Ishikawa (cell line): Measurements from ENCODE around the gene SOS1.

Source experiments
- CEBPB ChIP-seq: IDR thresholded peaks from 2 replicates; pipeline ENCODE4 v1.6.1; 2012
- CREB1 ChIP-seq: IDR thresholded peaks from 2 replicates; pipeline ENCODE4 v1.6.1; 2012; ENCODE audit warnings: low read depth
- EGR1 ChIP-seq: IDR thresholded peaks from 2 replicates; pipeline ENCODE4 v1.6.1; 2012
- EP300 ChIP-seq: IDR thresholded peaks from 2 replicates; pipeline ENCODE4 v1.6.1; 2012; ENCODE audit warnings: borderline replicate concordance
- FOXM1 ChIP-seq: IDR thresholded peaks from 2 replicates; pipeline ENCODE4 v1.6.1; 2012; ENCODE audit warnings: low read depth, borderline replicate concordance
- MAX ChIP-seq: IDR thresholded peaks from 2 replicates; pipeline ENCODE4 v1.6.1; 2012
- NFIC ChIP-seq: IDR thresholded peaks from 2 replicates; pipeline ENCODE4 v1.6.1; 2012
- RAD21 ChIP-seq: IDR thresholded peaks from 2 replicates; pipeline ENCODE4 v1.6.1; 2012; ENCODE audit warnings: low read depth
- TAF1 ChIP-seq: IDR thresholded peaks from 2 replicates; pipeline ENCODE4 v1.6.1; 2012; ENCODE audit warnings: low read depth, mild to moderate bottlenecking
- TCF12 ChIP-seq: IDR thresholded peaks from 2 replicates; pipeline ENCODE4 v1.6.1; 2012; ENCODE audit warnings: low read depth
- TEAD4 ChIP-seq: IDR thresholded peaks from 2 replicates; pipeline ENCODE4 v1.6.1; 2012
- USF1 ChIP-seq: IDR thresholded peaks from 2 replicates; pipeline ENCODE4 v1.6.1; 2012
- YY1 ChIP-seq: IDR thresholded peaks from 2 replicates; pipeline ENCODE4 v1.6.1; 2012; ENCODE audit warnings: low read depth
- ZBTB7A ChIP-seq: IDR thresholded peaks from 2 replicates; pipeline ENCODE4 v1.6.1; 2012; ENCODE audit warnings: low read depth
- TF ChIP-seq, protein P1 (sequence below): IDR thresholded peaks from 2 replicates; pipeline ENCODE4 v1.6.1; 2012; ENCODE audit warnings: low read depth, mild to moderate bottlenecking

The SOS1 gene

DNA sequence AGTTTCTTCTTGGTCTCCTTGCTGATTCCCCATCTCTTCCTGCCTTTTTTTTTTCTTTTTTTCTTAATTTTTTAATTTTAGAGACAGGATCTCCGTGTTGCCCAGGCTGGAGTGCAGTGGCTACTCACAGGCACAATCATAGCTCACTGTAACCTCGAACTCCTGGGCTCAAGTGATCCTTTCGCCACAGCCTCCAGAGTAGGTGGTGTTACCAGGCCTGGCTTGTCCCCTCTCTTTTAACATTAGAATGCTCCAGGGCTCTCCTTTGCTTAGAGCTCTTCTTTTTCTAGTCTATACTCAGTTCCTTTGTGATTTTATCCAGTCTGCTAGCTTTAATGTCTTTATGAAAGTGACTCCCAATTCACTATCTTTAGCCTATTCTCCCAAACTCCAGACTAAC is 141.9 kb downstream of the SOS1 start:
- no peak for TF ChIP-seq TCF12

GRCh38 chr2:38978296-38978903 is 142.5 kb downstream of the SOS1 start:
- TF ChIP-seq FOXM1, result no peak
- TF ChIP-seq USF1, result no peak
- no peak for TF ChIP-seq CEBPB
- no peak for TF ChIP-seq EGR1
- TF ChIP-seq NFIC, result no peak
- TF ChIP-seq, protein P1, sequence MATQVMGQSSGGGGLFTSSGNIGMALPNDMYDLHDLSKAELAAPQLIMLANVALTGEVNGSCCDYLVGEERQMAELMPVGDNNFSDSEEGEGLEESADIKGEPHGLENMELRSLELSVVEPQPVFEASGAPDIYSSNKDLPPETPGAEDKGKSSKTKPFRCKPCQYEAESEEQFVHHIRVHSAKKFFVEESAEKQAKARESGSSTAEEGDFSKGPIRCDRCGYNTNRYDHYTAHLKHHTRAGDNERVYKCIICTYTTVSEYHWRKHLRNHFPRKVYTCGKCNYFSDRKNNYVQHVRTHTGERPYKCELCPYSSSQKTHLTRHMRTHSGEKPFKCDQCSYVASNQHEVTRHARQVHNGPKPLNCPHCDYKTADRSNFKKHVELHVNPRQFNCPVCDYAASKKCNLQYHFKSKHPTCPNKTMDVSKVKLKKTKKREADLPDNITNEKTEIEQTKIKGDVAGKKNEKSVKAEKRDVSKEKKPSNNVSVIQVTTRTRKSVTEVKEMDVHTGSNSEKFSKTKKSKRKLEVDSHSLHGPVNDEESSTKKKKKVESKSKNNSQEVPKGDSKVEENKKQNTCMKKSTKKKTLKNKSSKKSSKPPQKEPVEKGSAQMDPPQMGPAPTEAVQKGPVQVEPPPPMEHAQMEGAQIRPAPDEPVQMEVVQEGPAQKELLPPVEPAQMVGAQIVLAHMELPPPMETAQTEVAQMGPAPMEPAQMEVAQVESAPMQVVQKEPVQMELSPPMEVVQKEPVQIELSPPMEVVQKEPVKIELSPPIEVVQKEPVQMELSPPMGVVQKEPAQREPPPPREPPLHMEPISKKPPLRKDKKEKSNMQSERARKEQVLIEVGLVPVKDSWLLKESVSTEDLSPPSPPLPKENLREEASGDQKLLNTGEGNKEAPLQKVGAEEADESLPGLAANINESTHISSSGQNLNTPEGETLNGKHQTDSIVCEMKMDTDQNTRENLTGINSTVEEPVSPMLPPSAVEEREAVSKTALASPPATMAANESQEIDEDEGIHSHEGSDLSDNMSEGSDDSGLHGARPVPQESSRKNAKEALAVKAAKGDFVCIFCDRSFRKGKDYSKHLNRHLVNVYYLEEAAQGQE, result no peak
- no peak for TF ChIP-seq YY1
- no peak for TF ChIP-seq TEAD4
- TF ChIP-seq RAD21, result no peak
- TF ChIP-seq CREB1, result no peak
- TF ChIP-seq EP300, result no peak
- TF ChIP-seq ZBTB7A, result no peak
- TF ChIP-seq TCF12, result no peak
- TF ChIP-seq TAF1, result no peak
- TF ChIP-seq MAX, result no peak

DNA sequence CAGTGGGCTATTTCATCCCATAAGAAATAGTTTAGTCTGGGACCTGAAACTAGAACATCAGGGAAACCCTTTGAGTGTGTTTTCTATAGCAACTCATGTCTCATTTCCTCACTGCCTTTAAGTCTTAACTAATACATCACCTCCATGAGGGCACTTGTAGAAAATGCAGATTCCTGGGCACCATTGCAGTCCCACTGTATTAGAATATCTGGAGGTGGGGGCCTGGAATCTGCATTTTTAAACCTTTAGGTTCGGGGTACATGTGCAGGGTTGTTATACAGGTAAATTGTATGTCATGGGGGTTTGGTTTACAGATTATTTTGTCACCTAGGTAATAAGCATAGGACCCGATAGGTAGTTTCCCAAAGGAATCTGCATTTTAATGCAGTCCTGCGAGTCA is 143.8 kb downstream of the SOS1 start:
- TF ChIP-seq, protein P1, result no peak
- TF ChIP-seq EGR1, result no peak
- TF ChIP-seq CREB1, result no peak
- no peak for TF ChIP-seq EP300
- TF ChIP-seq CEBPB, result no peak
- TF ChIP-seq TAF1, result no peak
- no peak for TF ChIP-seq TCF12
- no peak for TF ChIP-seq NFIC
- no peak for TF ChIP-seq MAX
- no peak for TF ChIP-seq TEAD4
- TF ChIP-seq ZBTB7A, result no peak
- TF ChIP-seq FOXM1, result no peak

DNA sequence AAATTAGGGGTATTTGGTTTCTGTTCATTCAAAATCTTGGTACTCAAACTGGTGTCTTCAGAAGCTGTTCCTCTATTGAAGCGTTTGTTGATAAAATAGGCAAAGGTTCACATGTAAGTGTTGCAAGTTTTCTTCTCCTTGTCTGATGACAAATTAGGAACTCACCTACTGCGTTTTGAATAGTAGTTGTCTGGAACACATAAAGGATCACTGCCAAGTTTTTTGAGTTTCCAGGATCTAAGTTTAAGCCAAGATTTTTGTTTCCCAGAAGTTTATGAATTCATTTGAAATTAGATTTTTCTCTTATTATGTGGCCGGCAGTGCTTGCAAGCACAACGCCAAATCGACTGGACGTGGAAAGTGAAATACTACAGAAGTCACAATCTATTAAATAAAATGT is 145.8 kb downstream of the SOS1 start:
- TF ChIP-seq TCF12 (no peak), TAF1 (no peak), ZBTB7A (no peak), NFIC (no peak), EP300 (no peak), USF1 (no peak), RAD21 (no peak)

DNA sequence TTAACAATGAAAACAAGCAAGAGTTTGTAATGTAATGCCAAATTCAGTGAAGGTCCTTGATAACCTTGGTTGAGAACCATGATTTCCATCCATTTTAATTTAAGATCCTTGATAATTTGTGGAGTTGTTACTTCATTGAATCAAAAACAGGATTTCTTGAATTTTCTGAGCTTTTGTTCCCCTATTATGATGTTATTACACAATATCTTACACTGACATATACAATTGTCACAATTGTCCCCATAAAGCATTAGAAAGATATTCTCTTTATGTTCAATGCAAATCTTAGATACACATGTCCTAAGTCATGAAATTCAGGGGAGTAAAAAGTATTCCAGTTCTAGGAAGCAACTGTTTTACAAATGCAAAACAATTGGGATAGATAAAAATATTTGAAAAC is 147.6 kb downstream of the SOS1 start:
- no peak for TF ChIP-seq RAD21
- no peak for TF ChIP-seq TAF1
- no peak for TF ChIP-seq MAX
- TF ChIP-seq YY1, result no peak
- TF ChIP-seq TCF12, result no peak
- TF ChIP-seq CEBPB, result no peak
- no peak for TF ChIP-seq CREB1
- no peak for TF ChIP-seq ZBTB7A
- no peak for TF ChIP-seq TEAD4
- no peak for TF ChIP-seq EP300
- TF ChIP-seq, protein P1, result no peak
- TF ChIP-seq EGR1, result no peak
- no peak for TF ChIP-seq NFIC
- no peak for TF ChIP-seq USF1
- TF ChIP-seq FOXM1, result no peak
